Esophagus squamous epithelium (tissue), 5 donors: Measurements from ENCODE around the gene CCDC171. TPM values are rescaled to one million over a fixed set of nuclear protein-coding genes. Genes with fewer than 3 reads are reported as not detected.

Source experiments
- DNase-seq: peaks from one replicate; lab custom pipeline; 2025; lab: John Stamatoyannopoulos, UW
- H3K27ac ChIP-seq, 4 donors: fragments of 200-600 bp; sonication (generic); one replicate each; pipeline ENCODE4 v1.5.1; 2016 to 2019; ENCODE audit warnings: mild to moderate bottlenecking in 1 of 4
- H3K27me3 ChIP-seq, 4 donors: fragments of 200-600 bp; sonication (generic); 1 replicate in 3 of 4; 2 replicates in 1 of 4; pipeline versions ENCODE4 v1.5.1 to v1.6.0; 2017 to 2021; ENCODE audit warnings: antibody characterized with exemption in 1 of 4
- H3K36me3 ChIP-seq, 3 donors: fragments of 200-600 bp; sonication (generic); one replicate each; pipeline ENCODE4 v1.5.1; 2016 to 2019
- H3K4me1 ChIP-seq, 3 donors: fragments of 200-600 bp; sonication (generic); one replicate each; pipeline ENCODE4 v1.5.1; 2017 to 2019
- H3K4me3 ChIP-seq, 4 donors: fragments of 200-600 bp; sonication (generic); 1 replicate in 3 of 4; 2 replicates in 1 of 4; pipeline ENCODE4 v1.5.1; 2016 to 2019; ENCODE audit warnings: mild to moderate bottlenecking in 2 of 4, moderate library complexity in 1 of 4
- H3K9me3 ChIP-seq, 3 donors: fragments of 200-600 bp; sonication (generic); one replicate each; pipeline ENCODE4 v1.5.1; 2016 to 2019
- CTCF ChIP-seq, 6 experiments: fragments of 450-650 bp in 4 of 6; fragments of 200-600 bp in 2 of 6; sonication (generic) in 2 of 6; IDR thresholded peaks; one replicate each; pipeline ENCODE4 v1.5.1; 2016 to 2019; ENCODE audit warnings: antibody characterized with exemption in 6 of 6, mild to moderate bottlenecking in 4 of 6, moderate library complexity in 4 of 6
- POLR2A ChIP-seq, 4 donors: fragments of 450-650 bp; IDR thresholded peaks; one replicate each; pipeline ENCODE4 v1.6.1; 2017; ENCODE audit warnings: antibody characterized with exemption in 4 of 4, mild to moderate bottlenecking in 4 of 4, moderate library complexity in 3 of 4
- WGBS, 2 donors: methylation state at CpG; one replicate each; pipeline ENCODE4 v1.1.5; 2018; 5-methylcytosine and 5-hydroxymethylcytosine counted together
- intact Hi-C: fragments of 100-400 bp; cut with DNase I; formaldehyde crosslinking; loops from one replicate; pipeline ENCODE4 v1.15.0; 2022
- total RNA-seq, 4 donors: library from RNA; depleted of rRNA; stranded (reverse); fragments of >200 nt; gene quantifications; one replicate each; pipeline ENCODE4 v1.1.0, GENCODE V29; 2016
- donor health status: DM: yes; HTN: yes; CAD: no.

The CCDC171 gene
- total RNA-seq, 4 donors from 2014 or later: 0.53 to 2.9 (median 1.6) TPM

- 61 to 76% methylated on average over 3 of the region's 3 CpGs for WGBS, 2 donors
- Histone ChIP-seq H3K4me1 (no peaks in the 10 kb centered on the region), H3K36me3 (no peaks in the 10 kb centered on the region), H3K4me3 (no peak overlapping the region), H3K9me3 (no peaks in the 10 kb centered on the region), H3K27me3 (no peaks in the 10 kb centered on the region), H3K27ac (no peak overlapping the region)
- no peak for DNase-seq
- intact Hi-C loops: no loop called here
- TF ChIP-seq POLR2A (IDR thresholded peaks at IDR 0.05) (no peak), CTCF (IDR thresholded peaks at IDR 0.05) (no peak)
Observed at GRCh38 chr9:15942831-15943424, 390.1 kb downstream of the CCDC171 start.

DNA sequence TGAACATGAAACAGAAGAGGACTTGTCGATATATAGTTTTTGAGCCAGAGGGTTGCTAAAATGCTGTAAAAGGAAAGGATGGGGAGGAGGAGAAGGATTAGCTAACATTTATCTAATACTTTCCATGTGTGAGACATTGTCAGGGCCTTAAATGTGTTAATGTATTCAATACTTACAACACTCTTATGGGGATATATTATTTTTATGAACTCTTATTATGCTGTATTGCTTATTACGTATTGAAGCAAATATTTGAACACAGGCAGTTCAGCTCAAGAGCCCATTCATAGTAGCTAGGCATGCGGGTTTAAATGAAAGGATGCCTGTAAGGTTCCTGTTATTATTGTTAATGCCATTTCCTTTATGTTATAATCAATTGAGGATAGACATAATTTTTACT lies 391.5 kb downstream of the CCDC171 start:
- Histone ChIP-seq H3K27ac (no peak overlapping the region), H3K4me3 (no peak overlapping the region), H3K27me3 (no peaks in the 10 kb centered on the region), H3K36me3 (no peaks in the 10 kb centered on the region), H3K9me3 (no peaks in the 10 kb centered on the region), H3K4me1 (no peaks in the 10 kb centered on the region)
- TF ChIP-seq CTCF (IDR thresholded peaks at IDR 0.05): no peak
- no peak for TF ChIP-seq POLR2A (IDR thresholded peaks at IDR 0.05)
- DNase-seq: no peak
- WGBS, 2 donors: 89 to 92% methylated on average over 3 of the region's 3 CpGs
- intact Hi-C loops: no loop called here

DNA sequence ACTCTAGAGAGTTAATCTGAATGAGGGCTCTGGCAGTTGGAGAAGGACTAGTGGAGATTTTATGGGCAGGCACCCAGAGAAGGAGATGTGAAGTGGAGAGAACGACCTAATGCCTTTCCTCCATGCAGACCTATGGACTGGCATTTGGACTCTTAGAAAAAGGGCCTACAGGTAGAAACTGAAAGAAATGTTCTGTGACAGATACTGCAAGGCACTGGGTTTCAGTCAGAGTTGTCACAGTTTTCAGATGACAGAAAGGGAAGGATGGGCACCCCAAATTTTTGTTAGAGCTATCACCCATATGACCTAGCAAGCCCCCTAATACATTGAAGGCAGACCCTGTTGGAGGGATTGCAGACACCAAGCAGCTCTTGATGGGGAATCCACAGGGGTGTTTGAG lies 406.8 kb downstream of the CCDC171 start:
- 55 to 67% methylated on average over 1 of the region's 1 CpG for WGBS, 2 donors
- Histone ChIP-seq H3K4me3 (no peak overlapping the region), H3K4me1 (no peaks in the 10 kb centered on the region), H3K36me3 (no peaks in the 10 kb centered on the region), H3K27me3 (no peaks in the 10 kb centered on the region), H3K27ac (no peak overlapping the region), H3K9me3 (no peaks in the 10 kb centered on the region)
- no peak for TF ChIP-seq POLR2A (IDR thresholded peaks at IDR 0.05)
- no peak for TF ChIP-seq CTCF (IDR thresholded peaks at IDR 0.05)
- intact Hi-C loops: no loop called here
- DNase-seq: no peak

DNA sequence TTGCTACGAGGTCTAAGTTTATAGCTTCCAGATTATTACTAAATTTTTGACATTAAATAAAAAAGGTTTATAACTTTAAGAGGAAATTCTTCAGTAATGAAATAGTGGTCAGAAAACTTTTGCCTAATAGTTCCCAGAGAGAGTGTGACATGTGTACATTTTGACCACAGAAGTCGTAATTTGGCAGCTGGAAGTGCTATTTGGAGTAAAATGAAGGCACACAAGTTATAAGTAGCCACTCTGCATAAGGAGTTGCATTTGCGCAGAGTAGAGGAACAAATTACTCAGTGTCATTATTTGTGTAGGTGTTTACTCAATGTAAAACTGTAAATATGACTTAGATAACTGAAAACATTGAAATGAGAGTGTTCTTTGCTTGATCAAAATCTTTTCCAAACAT lies 408.4 kb downstream of the CCDC171 start:
- Histone ChIP-seq H3K9me3 (no peaks in the 10 kb centered on the region), H3K4me1 (no peaks in the 10 kb centered on the region), H3K27me3 (no peaks in the 10 kb centered on the region), H3K4me3 (no peak overlapping the region), H3K27ac (no peak overlapping the region), H3K36me3 (no peaks in the 10 kb centered on the region)
- no peak for DNase-seq
- WGBS, 2 donors: 71 to 79% methylated on average over 3 of the region's 3 CpGs
- TF ChIP-seq CTCF (IDR thresholded peaks at IDR 0.05): no peak
- no peak for TF ChIP-seq POLR2A (IDR thresholded peaks at IDR 0.05)
- intact Hi-C loops: no loop called here

GRCh38 chr9:15965246-15965745 lies 412.5 kb downstream of the CCDC171 start:
- intact Hi-C loops: no loop called here
- Histone ChIP-seq H3K4me1 (no peaks in the 10 kb centered on the region), H3K9me3 (no peaks in the 10 kb centered on the region), H3K27ac (no peak overlapping the region), H3K27me3 (no peaks in the 10 kb centered on the region), H3K4me3 (no peak overlapping the region), H3K36me3 (no peaks in the 10 kb centered on the region)
- 88 to 97% methylated on average over 2 of the region's 2 CpGs for WGBS, 2 donors
- no peak for DNase-seq
- no peak for TF ChIP-seq CTCF (IDR thresholded peaks at IDR 0.05)
- TF ChIP-seq POLR2A (IDR thresholded peaks at IDR 0.05): no peak
